H1 (cell line): ENCODE results near the gene HAND1.

ENCODE experiments used
- JUN ChIP-seq: IDR thresholded peaks from 2 replicates; pipeline ENCODE4 v1.6.1; 2011; ENCODE audit warnings: low read depth, mild to moderate bottlenecking, improper control_type of control experiment, low read length
- RNF2 ChIP-seq: fragments of 200-900, 300-1000 bp; sonication (generic); IDR thresholded peaks from 2 replicates; pipeline ENCODE4 v1.7.1; 2016; ENCODE audit warnings: borderline replicate concordance, low read depth, mild to moderate bottlenecking, antibody characterized with exemption, low read length; ENCODE audit not compliant: poor library complexity, severe bottlenecking; ENCODE audit errors: missing control alignments
- USF2 ChIP-seq: IDR thresholded peaks from 2 replicates; pipeline ENCODE4 v1.6.1; 2011; ENCODE audit warnings: low read length, improper control_type of control experiment

GRCh38 chr5:154437281-154437965, 40.6 kb downstream of the HAND1 start:
- TF ChIP-seq USF2: no peak
- TF ChIP-seq JUN: no peak
- no peak for TF ChIP-seq RNF2
